ENCODE results near the gene ULBP2. TPM values are rescaled to one million over a fixed set of nuclear protein-coding genes. Genes with fewer than 3 reads are reported as not detected.

ULBP2 gene
- total RNA-seq, 3 donors from 2014 or later (not counting 1 experiment from before 2014, with no cell fraction given): 0.98 to 2.4 (median 2.4) TPM

DNA sequence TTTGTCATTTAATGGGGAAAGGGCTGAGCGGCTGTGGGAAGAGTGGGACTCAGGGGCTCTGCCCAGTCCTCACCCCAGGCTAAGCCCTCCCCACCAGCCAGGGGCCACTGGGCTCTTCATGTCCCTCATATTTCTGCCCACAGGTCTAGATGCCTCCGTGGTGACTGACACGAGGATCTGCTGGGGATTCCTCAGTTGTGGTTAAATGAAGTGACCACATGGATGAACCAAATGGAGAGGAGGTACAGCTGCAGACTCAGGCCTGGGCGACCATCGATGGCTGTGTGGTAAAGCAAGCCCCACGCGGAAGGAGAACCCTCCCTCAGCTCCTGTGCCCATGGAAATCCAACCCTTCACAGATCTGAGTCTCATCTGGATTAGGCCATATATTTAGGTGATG is 54.2 kb downstream of the ULBP2 start:
- ATAC-seq: no peak
- intact Hi-C loops (cut with micrococcal nuclease): no loop called here
- Histone ChIP-seq H3K4me3 (ENCODE audit: low read length) (no peak overlapping the region), H3K4me1 (ENCODE audit: control insufficient read depth, insufficient read depth, low read length) (peaks cover 22% of the 10 kb centered on the region), H3K36me3 (ENCODE audit: control insufficient read depth, insufficient read depth, low read length) (no peaks in the 10 kb centered on the region), H3K27me3 (ENCODE audit: control insufficient read depth, insufficient read depth, low read length) (peaks cover 25% of the 10 kb centered on the region), H3K27ac (ENCODE audit: low read length) (no peak overlapping the region), H3K9me3 (ENCODE audit: control insufficient read depth, insufficient read depth, low read length) (no peaks in the 10 kb centered on the region)
- DNase-seq: no peak
- TF ChIP-seq, protein P1, sequence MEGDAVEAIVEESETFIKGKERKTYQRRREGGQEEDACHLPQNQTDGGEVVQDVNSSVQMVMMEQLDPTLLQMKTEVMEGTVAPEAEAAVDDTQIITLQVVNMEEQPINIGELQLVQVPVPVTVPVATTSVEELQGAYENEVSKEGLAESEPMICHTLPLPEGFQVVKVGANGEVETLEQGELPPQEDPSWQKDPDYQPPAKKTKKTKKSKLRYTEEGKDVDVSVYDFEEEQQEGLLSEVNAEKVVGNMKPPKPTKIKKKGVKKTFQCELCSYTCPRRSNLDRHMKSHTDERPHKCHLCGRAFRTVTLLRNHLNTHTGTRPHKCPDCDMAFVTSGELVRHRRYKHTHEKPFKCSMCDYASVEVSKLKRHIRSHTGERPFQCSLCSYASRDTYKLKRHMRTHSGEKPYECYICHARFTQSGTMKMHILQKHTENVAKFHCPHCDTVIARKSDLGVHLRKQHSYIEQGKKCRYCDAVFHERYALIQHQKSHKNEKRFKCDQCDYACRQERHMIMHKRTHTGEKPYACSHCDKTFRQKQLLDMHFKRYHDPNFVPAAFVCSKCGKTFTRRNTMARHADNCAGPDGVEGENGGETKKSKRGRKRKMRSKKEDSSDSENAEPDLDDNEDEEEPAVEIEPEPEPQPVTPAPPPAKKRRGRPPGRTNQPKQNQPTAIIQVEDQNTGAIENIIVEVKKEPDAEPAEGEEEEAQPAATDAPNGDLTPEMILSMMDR (IDR thresholded peaks at IDR 0.05): no peak
- Mint-ChIP-seq H3K9me3 (no peaks in the 10 kb centered on the region), H3K27ac (no peak overlapping the region), H3K4me1 (peaks cover 13 to 26% of the 10 kb centered on the region in 2 donors), H3K36me3 (no peaks in the 10 kb centered on the region), H3K27me3 (ENCODE audit: low read depth in 2 of 2) (peaks cover 50% of the 10 kb centered on the region in 2 donors), H3K4me3 (no peak overlapping the region)
- WGBS (ENCODE audit: insufficient coverage): 67% methylated on average over 7 of the region's 7 CpGs

Other genes starting within 250 kb of the ULBP2 start
- 10 to 100 TPM; 37.9 to 52.5 (median 49.4) TPM for gene LATS1, start 223.9 kb upstream of the ULBP2 start, total RNA-seq
- 10 to 100 TPM; 20.8 to 33.4 (median 23.5) TPM for gene NUP43, start 195.5 kb upstream of the ULBP2 start, total RNA-seq
- 10 to 100 TPM; 31.7 to 53.6 (median 41.5) TPM for gene PCMT1, start 192.3 kb upstream of the ULBP2 start, total RNA-seq
- under 1 TPM; 0.16 to 0.43 (median 0.26) TPM for gene LRP11, start 77.7 kb upstream of the ULBP2 start, total RNA-seq
- not detected for gene RAET1E, start 43.9 kb upstream of the ULBP2 start, total RNA-seq
- under 1 TPM in 1 of 3 donors, not detected in 2; 0.43 TPM for gene RAET1G, start 18.9 kb upstream of the ULBP2 start, total RNA-seq
- gene ULBP1, start 21.9 kb downstream of the ULBP2 start, total RNA-seq: under 1 TPM in 2 of 3 donors, not detected in 1; 0.18 to 0.23 TPM
- not detected for gene RAET1L, start 83.5 kb downstream of the ULBP2 start, total RNA-seq
- gene ULBP3, start 127.1 kb downstream of the ULBP2 start, total RNA-seq: 1 to 10 TPM in 1 of 3 donors, under 1 TPM in 2; 0.64 to 1.5 (median 0.75) TPM
- gene PPP1R14C, start 201.0 kb downstream of the ULBP2 start, total RNA-seq: not detected